Heart right ventricle (tissue), 16 donors: ENCODE measurements around the gene CD40. TPM values are rescaled to one million over a fixed set of nuclear protein-coding genes. Genes with fewer than 3 reads are reported as not detected.
A peak's percentile ranks its signal among the peaks of the same experiment; 100 is the strongest.

Source experiments
- ATAC-seq, 8 donors: fragments of 200-7000 bp; cut with Tn5 transposase; one replicate each; pipeline ENCODE4 v1.9.1; 2020; ENCODE audit warnings: mild to moderate bottlenecking in 8 of 8, moderate library complexity in 8 of 8, moderate number of reproducible peaks in 1 of 8
- DNase-seq, 2 donors: peaks; one replicate each; pipeline ENCODE4 v3.0.0-alpha.2; 2020
- H3K27ac ChIP-seq, 10 donors: fragments of 200-600 bp; sonication (generic) in 2 of 10; one replicate each; pipeline versions ENCODE4 v1.5.0 to v1.8.0; 2020 to 2022; ENCODE audit warnings: mild to moderate bottlenecking in 3 of 10
- H3K27me3 ChIP-seq, 7 donors: fragments of 200-600 bp; one replicate each; pipeline ENCODE4 v1.8.0; 2021 to 2022; ENCODE audit warnings: mild to moderate bottlenecking in 2 of 7
- H3K36me3 ChIP-seq, 9 donors: fragments of 200-600 bp; sonication (generic) in 1 of 9; one replicate each; pipeline versions ENCODE4 v1.5.0 to v1.8.0; 2020 to 2022; ENCODE audit warnings: mild to moderate bottlenecking in 2 of 9
- H3K4me1 ChIP-seq, 9 donors: fragments of 200-600 bp; sonication (generic) in 1 of 9; one replicate each; pipeline versions ENCODE4 v1.5.0 to v1.8.0; 2020 to 2022; ENCODE audit warnings: mild to moderate bottlenecking in 4 of 9
- H3K4me3 ChIP-seq, 10 donors: fragments of 200-600 bp; sonication (generic) in 2 of 10; one replicate each; pipeline versions ENCODE4 v1.5.0 to v1.8.0; 2020 to 2022; ENCODE audit warnings: mild to moderate bottlenecking in 7 of 10, moderate library complexity in 2 of 10
- H3K9me3 ChIP-seq, 11 donors: fragments of 200-600 bp in 10 of 11; sonication (generic) in 2 of 11; one replicate each; pipeline versions ENCODE4 v1.5.0 to v1.8.0; 2013 to 2022; ENCODE audit warnings: mild to moderate bottlenecking in 2 of 11, control low read depth in 1 of 11, moderate library complexity in 1 of 11
- CTCF ChIP-seq, 9 donors: fragments of 200-600 bp; sonication (generic) in 2 of 9; IDR thresholded peaks; one replicate each; pipeline versions ENCODE4 v1.5.0 to v1.8.0; 2021 to 2022; ENCODE audit warnings: antibody characterized with exemption in 9 of 9, mild to moderate bottlenecking in 5 of 9, moderate library complexity in 1 of 9
- WGBS, 2 donors: extraction: QIAGEN DNeasy Blood & Tissue Kit; methylation state at CpG; one replicate each; pipeline ENCODE4 v1.1.7; 2013; ENCODE audit warnings: inconsistent platforms in 1 of 2; 5-methylcytosine and 5-hydroxymethylcytosine counted together
- intact Hi-C, 10 donors: fragments of 100-400 bp; cut with DNase I; formaldehyde crosslinking; loops; one replicate each; pipeline versions ENCODE4 v1.11.1 to v1.14.2; 2022
- polyA plus RNA-seq, 2 donors: library from polyadenylated mRNA; stranded (reverse); fragments of 200-250 nt; gene quantifications; one replicate each; pipeline ENCODE4 v1.2.3, GENCODE V29; 2013
- total RNA-seq, 10 donors: library from RNA; stranded (reverse); fragmentation: NEBNext Ultra II Directional in 3 of 10; extraction: Animal tissue kit (Norgen Biotek cat#: 25700) in 3 of 10; gene quantifications; one replicate each; pipeline versions ENCODE4 v1.2.1 to v1.2.4, GENCODE V29; 2021 to 2023
- donor health status: Arrhythmogenic right ventricular cardiomyopathy.
- donor health status: ischemic (EF 13 %, LVEDD 7.1; RV severe dilation, severe dysfunction).
- donor health status: healthy with polysubstance abuse.
- donor health status: DM: no; HTN: yes; CAD: no.
- donor health status: DM: no; HTN: no; CAD: no.
- donor health status: ischemic (EF 25% LVEDD 6.9; RV normal size, moderate dysfunction).
- donor health status: ischemic (EF 25% LVEDD 5.7; RV mildly dilated, moderate dysfunction).
- donor health status: healthy.
- donor health status: DM: yes; HTN: yes; CAD: no.
- donor health status: Ischemic cardiomyopathy.
- donor health status: ischemic (EF 35%, LVEDD 5.7; RV mildly dilated, moderate dysfunction).
- donor health status: nonischemic (EF 11% LVEDD 7.7; RV severe dilation, severe dysfunction).
- donor health status: DM: yes; HTN: yes; CAD: no.
- donor health status: PGD.
- donor health status: ischemic (EF 29% LVEDD 5.4; RV normal size, mild dysfunction).
- donor health status: nonischemic (EF 23%, LVEDD 6.1; RV moderate dilation, normal function).

CD40 gene
- total and polyA plus RNA-seq, 12 donors = 2.6 to 25.0 (median 7.2) TPM

GRCh38 chr20:46144432-46145025 lies 26.4 kb downstream of the CD40 start:
- Histone ChIP-seq H3K36me3 (no peaks in the 10 kb centered on the region), H3K9me3 (no peaks in the 10 kb centered on the region), H3K4me3 (no peak overlapping the region), H3K27ac (no peak overlapping the region), H3K27me3 (peaks cover 0 to 64% (median 31%) of the 10 kb centered on the region in 7 donors), H3K4me1 (no peaks in the 10 kb centered on the region)
- WGBS, 2 donors = 62 to 67% methylated on average over 8 of the region's 8 CpGs
- no peak for DNase-seq
- intact Hi-C loops = loop anchor here in 1 of 10 donors (10.0 kb wide), 1 partner anchor 100 kb away; no protein-coding TSS in a partner anchor
- no peak for TF ChIP-seq CTCF (IDR thresholded peaks at IDR 0.05)
- ATAC-seq = peak in 1 of 8 donors; percentile 22

- DNase-seq = no peak
- no peak overlapping the region for H3K4me3 ChIP-seq
- H3K36me3 ChIP-seq = no peaks in the 10 kb centered on the region
- no peaks in the 10 kb centered on the region for H3K4me1 ChIP-seq
- ATAC-seq = no peak
- WGBS, 2 donors = 22 to 31% methylated on average over 3 of the region's 3 CpGs
- H3K27ac ChIP-seq = no peak overlapping the region
- no peaks in the 10 kb centered on the region for H3K9me3 ChIP-seq
- H3K27me3 ChIP-seq = peaks cover 0 to 58% (median 23%) of the 10 kb centered on the region in 7 donors
- intact Hi-C loops = loop anchor here in 1 of 10 donors (10.0 kb wide), 1 partner anchor 99 kb away; no protein-coding TSS in a partner anchor
- no peak for TF ChIP-seq CTCF (IDR thresholded peaks at IDR 0.05)
Measured at GRCh38 chr20:46145713-46146112, 27.6 kb downstream of the CD40 start.

- H3K36me3 ChIP-seq = no peaks in the 10 kb centered on the region
- no peak for DNase-seq
- H3K4me1 ChIP-seq = no peaks in the 10 kb centered on the region
- H3K27ac ChIP-seq = no peak overlapping the region
- no peak for ATAC-seq
- peaks cover 0 to 58% (median 23%) of the 10 kb centered on the region in 7 donors for H3K27me3 ChIP-seq
- TF ChIP-seq CTCF (IDR thresholded peaks at IDR 0.05) = no peak
- WGBS, 2 donors = 57 to 62% methylated on average over 14 of the region's 14 CpGs
- no peak overlapping the region for H3K4me3 ChIP-seq
- intact Hi-C loops = loop anchor here in 1 of 10 donors (10.0 kb wide), 1 partner anchor 96 kb away; no protein-coding TSS in a partner anchor
- H3K9me3 ChIP-seq = no peaks in the 10 kb centered on the region
Measured at GRCh38 chr20:46148313-46149208, 30.4 kb downstream of the CD40 start.

- Histone ChIP-seq H3K4me3 (no peak overlapping the region), H3K4me1 (no peaks in the 10 kb centered on the region), H3K9me3 (no peaks in the 10 kb centered on the region), H3K27me3 (peaks cover 0 to 65% (median 37%) of the 10 kb centered on the region in 7 donors), H3K36me3 (no peaks in the 10 kb centered on the region), H3K27ac (no peak overlapping the region)
- no peak for TF ChIP-seq CTCF (IDR thresholded peaks at IDR 0.05)
- WGBS, 2 donors = 47 to 50% methylated on average over 5 of the region's 5 CpGs
- no peak for ATAC-seq
- no peak for DNase-seq
- intact Hi-C loops = no loop called here
Measured at GRCh38 chr20:46150943-46151342, 32.8 kb downstream of the CD40 start.
